Measurements from ENCODE around the gene SIM2.
"Not testable (repeated sequence)": the region's sequence is repeated elsewhere in the genome, so short reads cannot be mapped to it uniquely, and the experiment has no call there.

SIM2 gene, protein sequence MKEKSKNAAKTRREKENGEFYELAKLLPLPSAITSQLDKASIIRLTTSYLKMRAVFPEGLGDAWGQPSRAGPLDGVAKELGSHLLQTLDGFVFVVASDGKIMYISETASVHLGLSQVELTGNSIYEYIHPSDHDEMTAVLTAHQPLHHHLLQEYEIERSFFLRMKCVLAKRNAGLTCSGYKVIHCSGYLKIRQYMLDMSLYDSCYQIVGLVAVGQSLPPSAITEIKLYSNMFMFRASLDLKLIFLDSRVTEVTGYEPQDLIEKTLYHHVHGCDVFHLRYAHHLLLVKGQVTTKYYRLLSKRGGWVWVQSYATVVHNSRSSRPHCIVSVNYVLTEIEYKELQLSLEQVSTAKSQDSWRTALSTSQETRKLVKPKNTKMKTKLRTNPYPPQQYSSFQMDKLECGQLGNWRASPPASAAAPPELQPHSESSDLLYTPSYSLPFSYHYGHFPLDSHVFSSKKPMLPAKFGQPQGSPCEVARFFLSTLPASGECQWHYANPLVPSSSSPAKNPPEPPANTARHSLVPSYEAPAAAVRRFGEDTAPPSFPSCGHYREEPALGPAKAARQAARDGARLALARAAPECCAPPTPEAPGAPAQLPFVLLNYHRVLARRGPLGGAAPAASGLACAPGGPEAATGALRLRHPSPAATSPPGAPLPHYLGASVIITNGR

DNA sequence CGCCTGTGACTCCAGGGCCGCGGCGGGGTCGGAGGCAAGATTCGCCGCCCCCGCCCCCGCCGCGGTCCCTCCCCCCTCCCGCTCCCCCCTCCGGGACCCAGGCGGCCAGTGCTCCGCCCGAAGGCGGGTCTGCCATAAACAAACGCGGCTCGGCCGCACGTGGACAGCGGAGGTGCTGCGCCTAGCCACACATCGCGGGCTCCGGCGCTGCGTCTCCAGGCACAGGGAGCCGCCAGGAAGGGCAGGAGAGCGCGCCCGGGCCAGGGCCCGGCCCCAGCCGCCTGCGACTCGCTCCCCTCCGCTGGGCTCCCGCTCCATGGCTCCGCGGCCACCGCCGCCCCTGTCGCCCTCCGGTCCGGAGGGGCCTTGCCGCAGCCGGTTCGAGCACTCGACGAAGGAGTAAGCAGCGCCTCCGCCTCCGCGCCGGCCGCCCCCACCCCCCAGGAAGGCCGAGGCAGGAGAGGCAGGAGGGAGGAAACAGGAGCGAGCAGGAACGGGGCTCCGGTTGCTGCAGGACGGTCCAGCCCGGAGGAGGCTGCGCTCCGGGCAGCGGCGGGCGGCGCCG, at the start of gene SIM2:
Gene SIM2 (plus strand): TSS at position 135 of the 565 bp plus-strand sequence. CDS start 632 bp downstream, outside the sequence.
- DNase-seq, result no peak

DNA sequence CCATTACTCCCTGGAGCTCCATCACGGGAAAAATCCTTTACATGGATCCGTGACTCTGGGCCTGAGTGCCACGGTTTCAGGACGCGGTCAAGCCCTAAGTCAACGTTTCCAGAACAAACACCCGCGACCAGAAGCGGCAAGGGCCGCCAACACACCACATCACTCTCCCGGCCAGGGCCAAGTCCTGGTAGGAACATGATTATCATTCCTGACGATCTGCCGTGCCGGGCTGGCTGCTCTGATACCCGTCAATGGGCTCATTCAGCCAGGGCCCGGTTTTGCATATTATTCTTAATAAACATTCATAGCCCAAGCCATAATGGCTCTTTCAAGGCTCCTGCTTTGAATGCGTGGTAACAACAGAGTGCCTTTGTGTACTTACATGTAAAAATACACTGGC, 44.6 kb upstream of the SIM2 start:
- no peak for DNase-seq

DNA sequence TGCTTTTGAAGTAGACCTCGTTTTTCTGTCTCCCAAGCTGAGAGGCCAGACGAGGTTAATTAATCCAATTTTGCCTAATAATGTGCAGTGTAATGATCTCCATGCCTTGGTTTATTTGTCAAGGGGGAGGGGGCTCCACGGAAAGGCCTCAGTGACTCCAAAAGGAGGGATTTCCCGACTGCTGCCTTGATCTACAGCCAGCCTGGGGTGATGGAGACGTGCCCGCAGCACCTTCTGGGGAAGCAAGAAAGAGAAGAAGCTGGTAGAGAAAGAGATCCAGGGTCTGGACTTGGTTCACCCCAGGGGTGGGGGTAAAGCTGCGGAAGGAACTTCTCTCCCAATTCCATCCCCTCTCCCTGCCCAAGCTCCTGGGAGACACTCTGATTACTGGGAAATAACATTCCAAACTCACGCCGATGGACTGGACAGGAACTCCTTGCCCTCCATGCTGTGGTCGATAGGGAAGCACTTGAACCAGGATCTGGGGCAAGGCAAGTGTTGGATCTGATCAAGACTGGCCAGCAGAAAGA, 44.1 kb upstream of the SIM2 start:
- no peak for DNase-seq

DNA sequence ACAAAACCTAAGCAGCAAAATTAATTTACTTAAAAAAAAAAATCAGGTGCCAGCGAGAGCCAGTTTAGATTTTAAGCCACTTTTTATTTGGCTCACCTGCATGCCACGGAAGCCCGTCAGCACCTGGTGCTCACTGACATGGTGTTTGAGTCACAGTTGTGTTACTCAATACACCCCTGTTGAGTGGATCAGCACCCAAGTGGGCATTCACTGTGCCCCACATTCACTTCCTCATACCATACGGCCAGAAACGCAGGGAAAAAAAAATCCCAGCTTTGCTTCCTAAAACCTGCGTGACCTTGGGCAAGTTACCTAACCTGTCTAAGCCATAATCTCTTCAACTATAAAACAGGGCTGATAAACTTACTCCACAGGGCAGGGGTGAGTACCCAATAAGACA, 42.8 kb upstream of the SIM2 start:
- no peak for DNase-seq

DNA sequence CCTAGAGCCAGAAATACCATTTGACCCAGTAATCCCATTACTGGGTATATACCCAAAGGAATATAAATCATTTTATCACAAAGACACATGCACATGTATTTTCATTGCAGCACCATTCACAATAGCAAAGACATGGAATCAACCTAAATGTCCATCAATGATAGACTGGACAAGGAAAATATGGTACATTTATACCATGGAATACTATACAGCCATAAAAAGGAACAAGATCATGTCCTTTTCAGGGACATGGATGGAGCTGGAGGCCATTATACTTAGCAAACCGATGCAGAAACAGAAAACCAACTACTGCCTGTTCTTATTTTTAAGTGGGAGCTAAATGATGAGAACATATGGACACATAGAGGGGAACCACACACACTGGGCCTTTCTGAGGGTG, 41.6 kb upstream of the SIM2 start:
- DNase-seq, result not testable (repeated sequence)

DNA sequence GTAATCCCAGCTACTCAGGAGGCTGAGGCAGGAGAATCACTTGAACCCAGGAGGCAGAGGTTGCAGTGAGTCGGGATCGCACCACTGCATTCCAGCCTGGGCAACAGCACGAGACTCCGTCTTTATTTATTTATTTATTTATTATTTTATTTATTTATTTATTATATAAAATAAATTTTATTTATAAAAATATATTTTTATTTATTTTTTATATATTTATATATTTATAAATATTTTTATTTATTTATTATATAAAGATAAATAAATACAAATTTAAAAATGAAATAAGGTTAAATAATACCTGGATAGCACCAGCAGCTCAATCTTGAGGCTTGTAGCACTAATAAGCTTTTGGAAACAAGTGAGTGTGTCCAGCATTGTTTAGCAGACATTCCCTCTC, 40.9 kb upstream of the SIM2 start:
- no peak for DNase-seq

DNA sequence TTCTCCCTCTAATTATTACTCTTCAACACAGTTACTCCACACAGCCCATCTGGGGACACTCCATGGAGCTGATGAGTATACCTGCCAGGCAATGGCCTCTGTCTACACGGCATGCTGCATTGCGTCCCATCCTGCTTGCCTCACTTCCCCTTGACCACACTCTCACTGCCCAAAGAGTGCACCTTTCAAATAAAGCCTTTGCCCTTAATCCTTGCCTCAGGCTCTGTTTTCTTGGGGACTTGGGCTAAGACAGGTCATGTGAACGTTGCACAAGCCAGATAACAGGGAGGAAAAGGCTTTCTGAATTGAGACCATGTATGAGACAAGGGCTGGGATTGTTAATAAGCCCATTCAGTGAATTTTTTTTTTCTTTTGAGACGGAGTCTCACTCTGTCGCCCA, 40.0 kb upstream of the SIM2 start:
- no peak for DNase-seq

DNA sequence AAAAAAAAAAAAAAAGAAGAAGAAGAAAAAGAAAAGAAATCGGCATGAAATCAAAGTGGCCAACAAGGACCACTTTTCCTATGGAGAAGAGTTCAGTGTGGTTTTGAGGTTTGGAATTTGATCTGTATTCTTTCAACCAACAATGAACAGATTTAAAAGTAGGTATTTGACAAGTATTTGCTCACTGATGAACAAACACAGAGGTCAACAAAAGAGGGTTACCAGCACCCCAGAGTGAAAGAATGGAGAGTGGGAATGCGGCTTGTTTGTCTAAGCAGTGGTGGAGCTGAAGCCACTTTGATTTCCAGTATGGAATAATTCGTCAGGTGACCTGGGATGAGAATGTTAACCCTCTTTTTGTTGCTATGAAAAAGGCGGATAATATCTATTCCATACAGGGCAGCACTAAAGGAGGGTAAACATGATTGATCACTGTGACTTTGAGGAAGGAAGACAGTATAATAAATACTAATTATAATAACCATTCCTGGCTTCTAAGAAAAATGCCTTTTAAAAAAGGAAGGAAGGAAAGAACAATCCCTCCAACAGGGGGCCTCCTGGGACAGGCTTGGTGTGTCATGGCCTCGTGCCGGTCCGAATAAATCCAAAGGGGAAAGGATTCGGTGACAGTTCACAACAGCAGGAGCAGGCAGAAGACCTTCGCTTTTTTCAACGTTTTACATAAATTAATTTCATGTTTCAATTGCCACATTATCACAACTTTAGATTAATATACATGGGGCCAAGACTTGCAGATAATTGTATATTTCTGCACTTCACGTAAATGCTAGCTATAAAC, 37.2 kb upstream of the SIM2 start:
- DNase-seq, result no peak

DNA sequence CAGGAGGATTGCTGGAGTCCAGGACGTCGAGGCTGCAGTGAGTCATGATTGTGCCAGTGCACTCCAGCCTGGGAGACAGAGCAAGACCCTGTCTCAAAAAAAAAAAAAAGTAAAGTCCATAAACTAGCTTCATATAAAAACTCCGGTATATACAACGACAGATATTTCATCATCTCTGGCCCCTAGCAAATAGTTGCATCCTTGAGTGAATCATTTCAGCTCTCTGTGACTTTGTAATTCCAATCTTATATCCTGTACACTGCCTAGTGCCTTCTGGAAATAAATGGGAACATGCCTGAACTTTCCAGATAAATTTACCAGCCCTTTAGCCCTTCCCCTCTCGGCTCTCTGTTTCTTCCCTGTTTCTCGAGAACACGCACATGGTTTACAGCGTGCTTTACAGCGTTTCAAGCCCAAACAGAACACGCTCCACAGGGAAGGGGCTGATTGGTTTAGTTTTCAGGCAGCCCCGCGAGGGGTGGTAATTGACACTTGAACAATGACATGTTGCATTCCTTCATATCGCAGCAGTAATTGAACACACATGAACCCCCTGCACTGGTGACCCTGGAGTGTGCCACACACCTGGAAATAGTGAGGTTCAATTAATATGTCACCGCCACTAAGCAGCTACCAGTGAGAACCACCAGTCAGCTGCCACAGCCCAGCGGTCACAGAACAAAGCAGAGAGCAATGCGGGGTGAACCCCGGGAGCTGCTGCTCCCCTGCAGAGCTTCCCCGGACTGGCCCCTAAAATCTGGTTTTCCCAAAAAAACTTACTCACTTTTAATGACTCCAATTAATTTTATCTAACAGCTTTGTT, 35.7 kb upstream of the SIM2 start:
- no peak for DNase-seq

DNA sequence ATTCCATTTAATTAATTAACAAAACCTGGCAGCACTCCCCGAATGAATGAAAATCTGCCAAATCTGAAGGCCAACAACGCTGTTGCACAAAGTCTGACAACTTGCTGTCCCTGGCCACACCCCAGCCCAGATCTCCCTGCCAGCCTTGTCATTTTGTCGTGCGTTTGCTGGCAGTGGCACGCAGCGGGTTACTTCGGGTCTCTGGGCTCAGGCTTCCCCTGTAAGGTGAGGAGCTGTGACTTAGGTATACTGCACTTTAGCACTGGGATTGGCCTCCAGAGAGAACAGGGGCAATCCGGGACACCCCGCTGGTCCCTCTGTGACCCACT, 34.3 kb upstream of the SIM2 start:
- DNase-seq, result no peak

DNA sequence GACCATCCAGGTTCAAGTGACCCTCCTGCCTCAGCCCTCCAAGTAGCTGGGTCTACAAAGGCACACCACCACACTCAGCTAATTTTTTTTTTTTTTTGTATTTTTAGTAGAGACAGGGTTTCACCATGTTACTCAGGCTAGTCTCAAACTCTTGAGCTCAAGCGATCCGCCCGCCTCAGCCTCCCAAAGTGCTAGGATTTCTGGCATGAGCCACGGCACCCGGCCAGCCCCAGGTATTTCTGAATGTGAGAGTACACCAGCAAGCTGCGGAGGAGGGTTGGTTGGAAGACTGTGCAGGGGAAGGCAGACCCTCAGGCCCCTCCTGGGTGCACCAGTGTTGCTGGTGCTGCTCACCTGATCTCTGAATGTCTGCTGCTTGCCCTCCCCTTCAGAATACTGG, 33.1 kb upstream of the SIM2 start:
- DNase-seq, result no peak

DNA sequence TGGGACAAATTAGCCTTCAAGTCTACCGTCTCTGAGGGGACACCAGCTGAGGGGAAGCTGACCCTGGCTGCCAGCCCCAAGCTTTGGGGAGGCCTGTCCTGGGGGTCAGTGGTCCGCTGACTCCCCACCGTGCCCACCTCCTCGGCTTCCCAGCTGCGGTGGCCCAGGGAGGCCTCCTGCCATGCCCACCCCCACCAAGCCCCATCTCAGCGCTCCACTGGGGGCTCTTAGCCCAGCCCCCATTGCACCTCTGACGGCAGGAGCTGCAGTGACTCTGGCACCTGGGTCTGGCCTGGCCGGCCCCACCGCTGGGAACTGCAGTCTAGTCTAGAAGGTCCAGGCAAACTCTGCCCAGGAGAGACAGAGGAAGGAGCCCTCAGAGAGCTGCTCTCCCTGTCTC, 30.2 kb upstream of the SIM2 start:
- no peak for DNase-seq

DNA sequence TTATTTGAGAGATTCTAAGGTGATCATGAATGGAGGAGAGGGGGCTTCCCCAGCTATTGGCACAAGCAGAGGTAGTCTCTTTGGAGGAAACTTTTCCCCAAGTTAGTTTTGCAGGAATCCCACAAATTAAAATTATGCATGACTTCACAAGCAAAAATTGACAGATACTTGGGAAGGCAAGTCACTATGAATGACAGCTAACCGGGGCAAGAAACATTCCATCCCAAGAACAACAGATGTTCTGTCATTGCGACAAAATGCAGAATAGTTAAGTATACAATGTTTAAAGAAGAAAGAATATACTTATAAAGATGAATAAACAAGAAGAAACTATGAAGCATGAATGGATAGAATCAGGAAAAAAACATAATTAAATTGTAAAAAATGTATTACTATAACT, 27.1 kb upstream of the SIM2 start:
- DNase-seq, result no peak

DNA sequence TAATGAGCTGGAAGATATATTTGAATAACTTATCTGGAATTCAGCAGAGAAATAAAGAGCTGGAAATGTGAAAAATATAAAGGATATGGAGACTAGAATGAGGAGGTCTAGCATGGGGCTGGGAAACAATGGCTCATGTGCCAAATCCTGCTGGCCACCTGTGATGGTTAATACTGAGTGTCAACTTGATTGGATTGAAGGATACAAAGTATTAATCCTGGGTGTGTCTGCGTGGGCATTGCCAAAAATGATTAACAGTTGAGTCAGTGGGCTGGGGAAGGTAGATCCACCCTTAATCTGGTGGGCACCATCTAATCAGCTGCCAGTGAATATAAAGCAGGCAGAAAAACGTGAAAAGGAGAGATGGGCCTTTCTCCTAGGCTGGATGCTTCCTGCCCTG, 26.6 kb upstream of the SIM2 start:
- DNase-seq, result not testable (repeated sequence)

DNA sequence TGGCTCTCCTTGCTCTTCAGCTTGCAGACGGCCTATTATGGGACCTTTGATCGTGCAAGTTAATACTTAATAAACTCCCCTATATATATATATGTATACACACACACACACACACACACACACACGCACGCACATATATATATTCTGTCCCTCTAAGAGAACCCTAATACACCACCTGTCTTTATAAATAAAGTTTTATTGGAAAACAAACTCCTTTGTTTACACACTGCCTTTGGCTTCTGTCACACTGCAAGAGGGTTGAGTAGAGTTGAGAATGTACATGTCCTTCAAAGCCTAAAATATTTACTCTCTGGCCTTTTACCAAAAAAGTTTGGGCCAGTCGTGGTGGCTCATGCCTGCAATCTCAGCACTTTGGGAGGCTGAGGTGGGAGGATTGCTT, 26.2 kb upstream of the SIM2 start:
- no peak for DNase-seq

DNA sequence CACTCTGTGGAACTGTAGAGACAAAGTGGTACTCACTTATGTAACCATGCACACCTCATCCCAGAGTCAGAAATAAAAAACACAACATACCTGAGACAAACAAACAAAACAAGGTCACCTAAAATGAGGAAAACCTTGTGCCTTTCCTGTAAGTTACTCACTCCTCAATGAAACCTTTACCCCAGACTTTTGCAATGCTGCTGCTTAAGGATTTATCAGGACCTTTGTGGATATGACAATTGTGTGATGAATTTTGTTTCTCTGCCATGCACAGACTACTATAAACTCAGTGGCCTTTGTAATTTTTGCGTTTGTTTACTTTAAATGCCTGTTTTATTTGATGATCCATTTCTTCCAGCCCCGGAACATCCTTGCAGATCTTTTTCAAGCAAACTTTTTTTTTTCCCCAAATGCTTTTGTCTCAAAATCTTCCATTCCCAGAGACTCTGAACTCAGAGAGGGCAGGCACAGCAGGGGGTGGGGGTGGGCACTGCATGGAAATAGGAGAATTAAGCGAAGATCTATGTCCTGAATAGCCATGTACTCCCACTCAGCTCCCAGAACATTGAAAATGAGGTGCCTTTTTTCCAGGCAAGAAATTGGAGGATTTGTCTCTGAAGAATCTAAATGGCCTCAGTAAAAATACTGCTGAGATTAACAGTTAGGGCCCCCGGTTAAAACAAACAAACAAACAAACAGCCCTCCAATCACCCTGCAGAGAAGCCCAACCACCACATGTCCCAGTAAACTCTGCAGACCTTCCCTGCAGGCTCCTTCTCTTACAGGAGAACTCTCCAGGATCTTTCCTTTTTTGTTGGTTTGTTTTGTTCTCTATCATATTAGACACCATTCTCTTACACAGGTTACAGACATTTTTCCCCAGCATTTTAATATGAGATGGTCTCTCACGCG, 22.6 kb upstream of the SIM2 start:
- DNase-seq, result no peak

DNA sequence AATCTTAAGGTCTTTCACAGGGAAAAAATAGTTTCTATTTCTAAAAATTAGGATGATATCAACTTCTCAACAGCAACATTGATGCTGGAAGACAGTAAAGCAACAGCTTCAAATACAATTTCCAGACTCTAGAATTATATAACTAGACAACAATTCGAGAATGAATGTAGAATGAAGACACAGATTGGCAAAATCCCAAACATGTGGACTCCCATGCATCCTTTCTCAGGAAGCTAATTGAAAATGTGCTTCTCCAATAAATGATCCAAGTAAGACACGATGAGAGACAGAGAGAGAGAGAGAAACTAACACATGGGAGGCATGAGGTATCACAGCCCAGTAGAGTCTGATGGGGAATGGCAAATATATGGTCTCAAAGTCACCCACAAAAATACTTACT, 21.5 kb upstream of the SIM2 start:
- DNase-seq, result no peak

DNA sequence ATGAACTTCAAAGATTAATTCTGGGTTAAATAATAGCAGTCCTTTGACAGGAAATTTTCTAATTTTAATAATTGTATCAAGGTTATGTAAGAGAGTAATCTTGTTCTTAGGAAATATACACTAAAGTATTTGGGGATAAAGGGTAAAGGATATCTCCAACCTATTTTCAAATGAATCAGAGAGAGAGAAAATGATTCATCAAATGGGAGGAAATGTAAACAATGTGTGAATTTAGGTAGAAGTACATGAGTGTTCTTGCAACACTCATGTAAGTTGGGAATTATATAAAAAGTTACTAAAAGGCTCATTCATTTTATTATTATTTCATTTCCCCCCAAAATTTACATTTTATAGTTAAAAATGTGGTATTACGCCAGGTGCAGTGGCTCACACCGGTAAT, 20.4 kb upstream of the SIM2 start:
- no peak for DNase-seq

DNA sequence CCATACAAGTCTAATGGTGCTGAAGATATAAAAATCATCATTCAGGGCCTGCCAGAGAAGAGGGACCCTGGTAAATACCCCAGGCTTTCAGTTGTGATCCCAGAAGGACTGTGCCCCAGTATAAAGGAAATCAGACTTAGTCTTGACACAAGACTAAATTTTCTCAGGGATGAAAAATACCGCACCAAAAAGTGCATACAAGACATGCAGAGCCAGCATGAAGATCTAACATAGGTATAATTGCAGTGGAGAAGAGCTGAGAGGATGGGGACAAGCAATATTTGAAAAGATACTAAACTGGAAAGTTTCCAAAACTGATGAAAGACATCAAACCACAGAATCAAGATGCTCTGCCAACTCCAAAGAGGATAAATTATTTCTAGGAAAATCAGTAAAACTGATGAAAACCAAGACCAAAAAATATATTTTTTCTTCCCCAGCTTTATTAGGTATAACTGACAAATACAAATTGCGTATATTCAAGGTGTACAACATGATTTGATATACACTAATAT, 17.7 kb upstream of the SIM2 start:
- DNase-seq, result no peak

DNA sequence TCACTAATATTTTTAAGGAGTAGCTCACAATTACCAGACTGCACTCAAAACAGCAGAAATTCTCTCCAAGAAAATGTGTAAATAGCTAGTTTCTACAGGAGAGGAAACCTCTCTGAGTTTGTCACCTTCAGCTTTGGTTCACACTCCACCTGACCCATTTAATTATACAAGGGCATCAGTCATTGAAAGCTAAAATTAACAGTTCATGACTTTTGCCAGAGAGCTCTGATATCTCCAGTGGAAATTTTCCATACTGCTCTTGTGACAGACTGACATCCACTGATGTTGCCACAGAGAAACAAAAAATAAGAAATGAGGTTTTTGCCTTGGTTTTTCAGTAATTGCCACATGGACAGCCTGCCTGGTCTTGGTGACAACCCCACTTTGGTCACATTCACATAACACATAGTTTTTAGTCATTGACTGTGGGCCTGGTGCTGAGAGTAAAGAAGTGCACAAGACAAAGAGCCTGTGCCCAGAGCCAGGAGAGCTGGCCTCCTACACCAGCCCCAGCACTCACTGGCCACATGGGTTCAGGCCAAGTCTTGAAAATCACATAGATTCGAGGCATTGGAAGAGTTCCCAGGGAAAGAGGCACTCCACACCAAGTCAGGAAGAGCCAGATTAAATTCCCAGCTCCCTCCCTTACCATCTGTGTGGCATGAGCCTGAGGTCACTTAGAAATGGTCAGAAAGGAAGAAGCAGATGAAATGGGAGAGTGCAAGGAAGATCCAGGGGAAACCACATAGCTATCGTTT, 13.8 kb upstream of the SIM2 start:
- no peak for DNase-seq
